Daoy (cell line): ENCODE measurements around the gene RBPJ. TPM values are rescaled to one million over a fixed set of nuclear protein-coding genes. Genes with fewer than 3 reads are reported as not detected.

ENCODE experiments used
- DNase-seq: peaks from one replicate; pipeline ENCODE4 v3.0.0-alpha.2; 2015; ENCODE audit warnings: low read depth
- total RNA-seq: library from RNA; depleted of rRNA; stranded (reverse); fragments of >200 nt; shearing (Covaris generic); gene quantifications from 2 replicates; pipeline ENCODE4 v1.2.3, GENCODE V29; 2014

The RBPJ gene
- total RNA-seq, 1 experiment from 2014 or later = 33.9 TPM

DNA sequence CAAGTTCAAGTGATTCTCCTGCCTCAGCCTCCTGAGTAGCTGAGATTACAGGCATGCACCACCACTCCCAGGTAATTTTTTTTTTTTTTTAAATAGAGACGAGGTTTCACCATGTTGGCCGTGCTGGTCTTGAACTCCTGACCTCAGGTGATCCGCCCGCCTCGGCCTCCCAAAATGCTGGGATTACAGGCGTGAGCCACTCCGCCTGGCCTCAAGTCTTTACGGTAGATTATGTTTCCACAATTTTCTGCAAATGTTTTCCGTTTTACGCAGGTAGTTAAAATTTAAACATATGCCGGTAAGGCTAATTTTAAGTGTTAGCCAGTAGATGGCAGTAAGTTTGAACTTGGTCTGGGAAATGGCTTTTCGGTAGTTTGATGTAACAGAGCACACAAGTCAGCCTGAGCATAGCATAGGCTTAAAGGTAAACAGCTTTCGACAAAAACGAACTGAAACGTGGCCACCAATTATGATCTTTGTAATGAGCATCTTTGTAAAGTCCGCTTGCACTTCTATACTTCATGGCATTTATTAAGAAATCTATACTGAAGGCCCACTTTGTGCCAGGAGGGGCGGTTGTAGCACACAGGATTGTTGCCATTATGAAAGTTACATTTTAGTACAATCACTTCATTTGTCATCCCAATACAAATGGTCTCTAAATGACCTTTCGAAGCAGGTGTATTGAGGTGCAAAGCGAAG, 138.4 kb downstream of the RBPJ start:
- peak; percentile 37 for DNase-seq

DNA sequence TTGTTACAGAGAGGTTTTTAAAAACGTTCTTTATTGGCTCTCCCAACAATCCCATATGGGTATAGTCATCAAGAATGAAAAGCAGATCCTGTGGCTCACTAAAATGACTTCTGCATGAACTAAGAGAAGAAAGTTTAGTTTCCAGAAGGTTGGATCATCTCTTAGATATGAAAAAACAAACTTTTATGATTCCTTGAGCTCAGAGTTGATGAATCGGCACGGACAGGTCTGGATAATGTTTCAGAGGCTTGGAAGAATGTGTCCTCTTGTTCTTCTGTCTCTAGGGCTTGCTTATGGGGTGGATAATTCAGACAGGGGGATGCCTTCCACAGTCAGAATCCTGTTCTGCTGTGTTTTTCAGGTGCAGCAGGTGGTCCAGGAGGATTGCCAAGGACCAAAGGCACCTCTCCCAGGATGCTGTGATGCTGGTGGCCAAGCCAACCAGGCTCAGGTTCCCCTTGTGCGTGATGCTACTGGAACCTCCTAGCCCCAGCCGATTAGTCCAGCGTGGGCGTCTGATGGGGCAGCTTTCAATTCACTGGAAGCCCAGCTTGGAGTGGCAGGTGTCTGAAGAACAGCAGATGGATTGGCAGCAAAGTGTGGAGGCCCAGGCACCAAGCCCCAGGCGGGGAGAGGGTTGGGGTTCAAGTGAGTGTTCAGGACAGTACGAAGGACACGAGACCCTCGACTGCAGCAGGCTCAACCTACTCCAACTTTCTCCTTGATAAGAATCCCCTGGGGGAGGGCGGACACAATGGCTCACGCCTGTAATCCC, 139.1 kb downstream of the RBPJ start:
- no peak for DNase-seq

DNA sequence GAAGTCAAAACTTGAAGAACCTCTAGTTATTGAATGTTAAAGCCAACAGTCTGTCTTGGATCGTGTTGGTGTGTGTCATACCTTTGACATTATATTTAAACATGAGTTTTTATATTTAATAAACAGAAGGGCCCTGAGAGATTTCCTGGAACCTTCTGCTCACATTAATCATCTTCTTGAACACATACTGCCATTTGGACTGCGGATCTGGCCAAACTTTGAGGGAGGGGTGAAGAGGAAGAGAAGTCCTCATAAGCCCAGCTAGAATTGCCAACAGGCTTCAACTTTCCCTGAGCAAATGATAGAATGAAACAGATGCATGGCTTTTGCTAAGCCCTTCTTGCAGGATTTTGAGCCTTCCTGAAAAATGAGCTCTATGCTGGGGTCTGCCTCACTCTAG, 142.1 kb downstream of the RBPJ start:
- no peak for DNase-seq

DNA sequence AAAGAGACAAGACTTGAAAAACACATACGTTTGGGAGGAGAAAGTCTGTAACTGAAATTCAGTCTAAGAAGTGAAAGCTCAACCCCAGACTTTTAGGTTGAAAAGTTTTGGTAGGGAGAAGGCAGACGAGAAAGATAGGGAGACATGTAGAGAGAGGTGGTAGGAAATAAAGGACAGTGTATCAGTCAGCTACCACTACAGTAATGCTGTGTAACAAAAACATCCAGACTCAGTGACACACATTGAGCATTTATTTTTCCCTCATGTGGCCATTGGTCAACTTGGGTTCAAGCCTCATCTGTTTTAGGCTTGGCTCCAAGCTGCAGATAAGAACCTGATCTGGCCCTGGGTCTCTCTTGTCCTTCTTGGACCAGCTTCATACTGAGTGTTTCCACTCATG, 142.6 kb downstream of the RBPJ start:
- no peak for DNase-seq

DNA sequence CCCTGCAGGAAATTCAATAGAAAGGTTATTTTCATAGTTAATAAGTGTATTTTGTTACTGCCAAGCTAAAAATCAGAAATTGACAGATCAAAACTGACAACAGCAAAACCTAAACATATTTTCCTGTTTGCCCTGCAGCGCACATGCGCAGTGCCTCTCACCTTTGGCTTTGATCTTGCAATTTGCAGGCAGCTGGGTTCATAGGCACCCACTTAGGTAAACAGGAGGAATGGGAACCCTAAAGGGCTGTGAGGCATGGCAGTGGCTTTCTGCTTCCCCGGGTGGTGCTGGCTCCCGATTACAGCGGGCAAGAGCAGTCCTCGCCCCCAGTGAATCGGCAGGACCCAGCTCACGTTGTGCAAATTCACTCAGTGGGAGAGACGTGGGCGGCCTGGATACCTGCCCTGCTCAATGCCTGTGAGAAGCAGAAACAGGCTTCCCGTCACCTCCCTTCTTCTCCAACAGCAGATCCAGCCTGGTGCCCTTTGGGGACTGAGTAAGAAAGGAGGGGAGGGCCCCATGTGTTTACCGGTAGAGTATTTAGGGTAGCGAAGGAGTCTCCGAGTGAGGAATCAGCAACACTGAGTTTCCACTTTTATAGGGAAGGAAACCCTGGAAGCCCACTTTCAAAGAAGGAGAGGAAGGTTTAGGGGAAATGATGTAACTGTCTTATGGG, 143.7 kb downstream of the RBPJ start:
- DNase-seq = no peak

DNA sequence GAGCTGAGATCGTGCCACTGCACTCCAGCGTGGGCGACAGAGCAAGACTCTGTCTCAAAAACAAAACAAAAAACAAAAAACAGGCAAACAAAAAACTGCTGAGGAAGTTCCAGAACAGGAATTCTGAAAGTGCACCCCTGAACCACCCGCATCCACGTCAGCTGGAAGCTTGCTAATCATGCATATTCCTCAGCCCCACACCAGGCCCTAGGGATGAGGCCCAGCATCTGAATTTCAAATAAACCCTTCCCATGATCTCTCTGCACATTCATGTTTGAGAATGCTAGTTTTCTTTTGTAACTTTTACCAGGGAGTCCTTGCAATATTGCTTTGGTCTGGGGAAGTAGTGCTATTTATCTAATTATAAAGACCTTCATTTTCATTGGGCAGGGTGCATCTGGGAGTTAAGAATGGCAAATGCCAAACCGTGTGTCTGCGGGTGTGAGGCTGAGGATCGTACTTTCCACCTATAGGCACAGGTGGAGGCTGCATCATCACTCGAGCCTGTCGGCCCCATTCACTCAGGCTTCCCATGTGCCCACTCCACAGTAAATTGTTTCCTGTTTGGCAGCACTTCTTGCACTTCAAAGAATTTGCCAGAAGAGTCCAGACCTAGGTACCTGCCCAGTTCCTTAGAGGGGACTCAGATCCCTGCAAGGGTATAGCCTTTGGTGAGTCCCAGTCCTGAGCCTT, 145.9 kb downstream of the RBPJ start:
- no peak for DNase-seq

DNA sequence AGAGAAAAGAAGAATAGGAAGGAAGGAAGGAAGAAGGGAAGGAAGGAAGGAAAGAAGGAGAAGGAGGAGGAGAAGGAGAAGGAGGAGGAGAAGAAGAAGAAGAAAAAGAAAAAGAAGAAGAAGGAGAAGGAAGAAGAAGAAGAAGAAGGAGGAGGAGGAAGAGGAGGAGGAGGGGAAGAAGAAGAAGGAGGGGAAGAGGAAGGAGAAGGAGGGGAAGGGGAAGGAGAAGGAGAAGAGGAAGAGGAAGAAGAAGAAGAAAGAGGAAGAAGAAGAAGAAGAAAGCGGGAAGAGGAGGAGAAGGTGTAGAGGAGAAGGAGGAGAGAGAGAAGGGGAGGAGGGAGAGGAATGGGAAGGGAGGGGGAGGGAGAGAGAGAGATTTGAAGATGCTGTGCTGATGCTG, 146.9 kb downstream of the RBPJ start:
- no peak for DNase-seq

DNA sequence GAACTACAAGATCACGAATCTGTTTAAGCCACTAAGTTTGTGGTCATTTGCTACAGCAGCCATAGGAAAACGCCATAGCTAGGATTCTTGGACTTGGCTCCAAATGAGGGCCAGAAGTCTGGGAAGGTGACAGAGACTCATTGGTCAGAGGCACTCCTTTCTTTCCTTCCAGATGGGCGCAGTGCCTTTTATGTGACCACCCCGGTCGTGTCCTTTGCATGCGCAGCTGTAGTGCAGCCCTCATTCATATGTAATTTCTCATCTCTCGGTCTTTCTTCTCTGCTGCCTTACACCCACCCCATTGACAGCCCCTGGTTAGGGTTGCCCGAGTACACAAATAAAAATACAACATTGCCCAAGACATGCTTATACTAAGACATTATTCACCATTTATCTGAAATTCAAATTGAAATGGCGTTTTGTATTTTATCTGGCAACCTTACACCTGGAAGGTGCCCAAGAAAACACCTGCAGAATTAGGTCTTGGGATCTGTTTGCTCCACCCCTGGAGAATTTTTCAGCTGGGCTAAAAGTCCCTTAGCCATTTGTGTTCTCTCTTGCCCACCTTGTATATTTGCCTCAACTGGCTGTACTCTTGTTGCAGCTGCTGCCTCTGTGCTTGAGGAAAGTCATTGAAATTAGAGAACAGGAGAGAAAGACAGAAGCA, 147.6 kb downstream of the RBPJ start:
- no peak for DNase-seq

DNA sequence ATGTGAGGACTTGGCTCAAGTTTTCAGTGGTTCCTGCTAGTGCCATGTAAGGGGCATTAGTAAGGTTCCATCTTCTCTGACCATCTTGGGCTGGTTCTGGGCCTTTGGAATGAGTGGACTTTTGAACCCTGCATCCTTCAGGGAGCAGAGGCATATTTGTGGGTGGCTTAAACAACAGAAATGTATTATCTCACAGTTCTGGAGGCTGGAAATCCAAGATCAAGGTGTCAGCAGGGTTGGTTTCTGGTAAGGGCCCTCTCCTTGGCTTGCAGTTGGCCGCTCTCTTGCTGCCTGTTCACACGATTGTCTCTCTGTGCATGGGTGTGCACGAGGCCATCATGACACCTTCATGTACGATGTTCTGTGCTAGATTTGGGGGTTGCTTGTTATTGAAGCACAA, 148.2 kb downstream of the RBPJ start:
- no peak for DNase-seq

DNA sequence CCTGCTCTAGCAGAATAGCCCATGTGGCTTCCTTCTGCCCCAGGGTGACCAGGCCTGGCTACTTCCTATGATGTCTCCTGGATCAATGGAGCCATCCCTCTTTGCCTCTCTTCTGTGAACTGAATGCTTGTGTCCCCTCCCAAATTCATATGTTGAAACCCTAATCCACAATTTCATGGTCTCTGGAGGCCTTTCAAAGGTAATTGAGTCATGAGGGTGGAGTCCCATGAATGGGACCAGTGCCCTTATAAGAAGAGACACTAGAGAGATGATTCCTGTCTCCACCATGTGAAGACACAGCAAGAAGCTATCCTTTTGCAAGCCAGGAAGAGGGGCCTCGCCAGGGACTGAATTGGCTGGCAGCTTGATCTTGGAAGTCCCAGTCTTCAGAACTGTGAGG, 151.1 kb downstream of the RBPJ start:
- DNase-seq = no peak

DNA sequence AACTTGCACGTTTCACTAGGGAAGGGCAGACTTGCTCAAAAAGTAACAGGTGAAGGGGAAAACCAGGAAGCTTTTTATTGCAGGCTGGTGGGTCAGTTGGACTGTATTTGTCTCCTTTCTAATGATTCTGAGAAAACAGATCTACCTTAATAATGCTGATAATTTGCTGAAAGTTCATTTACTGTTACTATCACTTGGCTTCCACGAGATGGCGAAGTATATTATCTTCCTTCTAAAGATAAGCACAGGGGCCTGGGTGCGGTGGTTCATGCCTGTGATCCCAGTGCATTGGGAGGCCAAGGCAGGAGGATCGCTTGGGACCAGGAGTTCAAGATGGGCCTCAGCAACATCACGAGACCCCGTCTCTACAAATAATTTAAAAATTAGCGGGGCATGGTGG, 153.1 kb downstream of the RBPJ start:
- DNase-seq = no peak

DNA sequence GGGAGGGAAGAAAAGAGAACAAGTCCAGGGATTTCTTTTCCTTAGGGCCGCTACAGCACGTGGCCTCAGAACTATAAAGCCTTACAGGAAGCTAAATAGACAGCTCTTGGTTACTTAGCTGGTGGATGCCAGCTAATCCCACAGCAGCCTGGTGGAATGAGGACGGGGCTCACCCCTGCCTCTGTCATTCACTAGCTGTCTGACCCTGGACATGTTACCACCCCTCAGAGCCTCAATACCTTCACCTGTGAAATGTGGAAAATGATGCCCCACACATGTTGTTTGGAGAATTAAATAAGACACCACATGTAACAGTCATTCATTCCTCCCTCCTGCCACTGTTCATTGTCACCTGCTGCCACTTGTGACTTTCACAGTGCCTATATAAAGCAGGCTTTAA, 153.7 kb downstream of the RBPJ start:
- DNase-seq = no peak

DNA sequence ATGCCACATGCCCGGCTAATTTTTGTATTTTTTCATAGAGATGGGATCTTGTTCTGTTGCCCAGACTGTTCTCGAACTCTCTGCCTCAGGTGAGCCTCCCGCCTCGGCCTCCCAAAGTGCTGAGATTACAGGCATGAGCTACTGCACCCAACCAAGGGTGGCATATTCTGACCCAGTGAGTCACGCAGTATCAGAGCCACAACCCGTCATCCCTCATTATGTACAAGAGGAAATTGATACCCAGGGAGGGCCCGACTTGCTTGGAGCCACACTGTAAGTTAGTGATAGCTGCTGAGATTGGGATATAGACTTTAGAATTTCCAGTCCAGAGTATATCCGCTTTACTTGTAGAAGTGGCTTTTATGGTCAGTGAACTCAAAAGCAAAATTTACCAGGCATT, 154.9 kb downstream of the RBPJ start:
- DNase-seq = peak; percentile 61

DNA sequence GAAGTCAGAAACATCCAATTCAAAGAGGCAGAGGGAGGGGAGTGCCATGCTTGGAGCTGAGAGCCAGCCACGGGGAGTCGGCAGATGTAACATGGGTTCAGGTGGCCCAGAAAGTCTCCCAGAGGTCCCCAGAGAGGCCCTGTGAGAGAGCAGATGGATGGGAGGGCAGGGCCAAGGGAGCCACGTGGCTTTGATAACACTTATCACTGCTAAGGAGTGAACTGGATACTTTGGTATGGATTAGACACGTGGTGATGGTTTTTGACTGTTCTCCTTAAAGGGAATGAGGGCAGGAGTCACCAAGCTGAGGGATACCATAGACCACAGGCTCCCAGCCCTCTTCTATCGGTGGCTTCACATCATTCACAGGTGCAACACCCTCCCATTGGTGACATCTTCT, 155.7 kb downstream of the RBPJ start:
- DNase-seq = no peak

DNA sequence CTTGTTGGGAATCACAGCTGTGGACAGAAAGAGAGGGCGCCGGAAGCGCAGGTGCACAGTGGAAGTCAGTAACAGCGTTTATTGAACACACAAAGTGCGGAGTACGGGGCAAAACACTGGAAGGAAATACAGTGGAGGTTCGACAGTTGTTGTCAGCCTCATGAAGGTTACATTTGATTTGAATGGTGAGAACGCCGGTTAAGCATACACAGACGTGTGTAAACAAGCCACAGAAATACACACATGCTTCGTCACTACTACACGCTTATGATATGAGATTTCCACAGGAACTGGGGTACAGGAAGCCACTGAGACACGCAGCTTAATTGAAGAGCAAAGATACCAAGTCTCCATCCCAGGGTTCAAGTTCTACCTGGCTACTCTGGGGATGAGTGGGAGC, 157.5 kb downstream of the RBPJ start:
- no peak for DNase-seq

DNA sequence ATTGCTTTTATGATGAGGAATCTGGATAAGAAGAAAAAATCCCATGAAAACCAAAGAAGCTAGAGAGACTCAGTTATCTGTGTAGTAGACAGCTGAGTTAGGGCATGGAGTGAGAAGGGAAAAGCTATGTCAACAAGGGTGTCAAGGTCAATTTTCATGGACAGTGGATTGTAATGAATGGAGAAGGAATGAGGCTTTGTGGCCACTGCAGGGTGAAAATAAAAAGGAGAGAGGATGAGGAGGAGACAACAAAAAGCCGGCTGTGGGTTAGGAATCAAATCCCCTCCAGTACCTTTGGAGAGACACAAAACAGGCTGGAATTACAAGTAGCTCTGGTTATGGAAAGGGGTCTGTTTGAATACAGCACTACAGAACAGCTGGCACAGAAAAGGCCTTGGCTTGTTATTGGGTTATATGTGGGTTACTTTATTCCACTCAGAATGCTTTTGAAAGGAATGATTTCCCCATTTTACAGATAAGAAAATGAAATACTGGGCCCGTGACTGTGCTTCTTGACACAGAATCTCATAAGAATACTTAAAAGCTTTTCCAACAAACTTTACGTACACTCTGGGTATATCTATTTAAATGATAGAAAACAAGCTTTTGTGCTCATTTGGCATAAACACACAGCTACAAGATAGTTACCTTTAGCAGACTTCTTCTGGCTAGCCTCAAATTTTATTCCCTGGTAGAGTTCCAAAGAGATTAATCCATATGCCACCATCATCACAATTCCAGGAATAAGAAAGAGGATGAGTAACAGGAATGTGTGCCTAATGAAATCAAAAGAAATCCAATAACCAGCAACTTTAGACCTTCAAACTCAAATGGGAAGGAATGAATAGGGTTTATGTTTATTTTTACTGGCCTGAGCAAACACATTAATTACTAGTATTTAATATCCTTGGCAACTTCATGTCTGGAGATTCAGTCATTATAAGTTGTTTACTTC, 162.0 kb downstream of the RBPJ start:
- no peak for DNase-seq

DNA sequence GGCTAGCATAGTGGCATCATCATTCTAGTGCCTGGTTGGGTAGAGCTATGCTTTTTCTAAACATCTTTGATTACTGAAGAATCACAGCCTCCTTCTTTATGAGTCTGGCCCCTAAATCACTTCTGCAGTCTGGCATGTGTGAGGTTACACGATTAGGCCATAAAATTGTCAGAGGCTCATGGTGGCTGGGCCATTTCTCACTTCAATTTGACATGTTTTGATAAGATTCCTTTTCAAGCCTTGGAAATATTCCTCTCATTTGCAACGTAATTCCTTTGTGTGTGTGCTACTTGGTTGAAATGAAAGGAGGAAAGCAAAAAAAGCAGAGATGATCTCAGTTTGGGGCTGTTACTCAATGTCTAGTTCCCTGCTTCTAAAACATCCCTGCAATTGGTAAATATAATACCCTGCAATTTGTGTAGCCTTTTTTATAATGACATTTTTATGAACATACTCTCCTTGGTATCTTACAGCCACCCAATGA, 163.3 kb downstream of the RBPJ start:
- no peak for DNase-seq

DNA sequence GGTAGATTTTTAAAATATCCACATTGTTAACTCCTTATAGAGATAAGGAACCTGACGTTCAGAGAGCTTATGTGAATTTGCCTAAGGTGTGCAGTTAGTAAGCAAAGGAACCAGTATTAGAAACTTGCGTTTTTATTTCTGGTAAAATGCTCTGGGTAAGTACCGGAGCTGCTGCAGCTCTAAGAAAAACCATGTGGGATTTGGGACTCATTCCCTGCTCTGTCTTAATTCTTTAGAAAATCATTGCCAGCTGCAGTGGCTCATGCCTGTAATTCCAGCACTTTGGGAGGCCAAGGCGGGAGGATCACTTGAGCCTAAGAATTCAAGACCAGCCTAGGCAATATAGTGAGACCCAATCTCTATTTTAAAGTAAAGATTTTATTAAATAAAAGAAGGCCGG, 163.7 kb downstream of the RBPJ start:
- no peak for DNase-seq
